GM23338 (cell line): ENCODE data around the gene SH3BP2. TPM values are rescaled to one million over a fixed set of nuclear protein-coding genes. Genes with fewer than 3 reads are reported as not detected.

Experiments
- ATAC-seq: fragments of 200-7000 bp; cut with Tn5 transposase; 3 replicates; pipeline ENCODE4 v1.9.1; 2020
- DNase-seq: peaks from one replicate; pipeline ENCODE4 v3.0.0-alpha.2; 2015; ENCODE audit warnings: low spot score
- H2AFZ ChIP-seq: fragments of 200-600 bp; sonication (generic); 2 replicates; pipeline ENCODE4 v1.8.0; 2016; ENCODE audit warnings: antibody characterized with exemption, mild to moderate bottlenecking, moderate library complexity
- H3F3A ChIP-seq: fragments of 200-600 bp; sonication (generic); replicated peaks from 2 replicates; pipeline ENCODE4 v1.8.0; 2017; ENCODE audit warnings: antibody characterized with exemption, mixed run types, low read depth
- H3K27ac ChIP-seq: fragments of 200-600 bp; sonication (generic); 2 replicates; pipeline ENCODE4 v1.6.1; 2016; ENCODE audit warnings: low read depth
- H3K27me3 ChIP-seq: fragments of 200-600 bp; sonication (generic); 2 replicates; pipeline ENCODE4 v1.8.0; 2016; ENCODE audit warnings: mild to moderate bottlenecking, mixed run types, moderate library complexity; ENCODE audit not compliant: insufficient read depth
- H3K36me3 ChIP-seq: fragments of 200-600 bp; sonication (generic); 2 replicates; pipeline ENCODE4 v1.8.0; 2016; ENCODE audit warnings: mild to moderate bottlenecking; ENCODE audit not compliant: insufficient read depth
- H3K4me1 ChIP-seq: fragments of 200-600 bp; sonication (generic); 2 replicates; pipeline ENCODE4 v1.8.0; 2016; ENCODE audit warnings: mild to moderate bottlenecking, moderate library complexity; ENCODE audit not compliant: insufficient read depth
- H3K4me2 ChIP-seq: fragments of 200-600 bp; sonication (generic); 2 replicates; pipeline ENCODE4 v1.7.1; 2017; ENCODE audit warnings: mixed run types
- H3K4me3 ChIP-seq: fragments of 200-600 bp; sonication (generic); 2 replicates; pipeline ENCODE4 v1.6.1; 2016; ENCODE audit warnings: mixed run types
- H3K79me2 ChIP-seq: fragments of 200-600 bp; sonication (generic); replicated peaks from 2 replicates; pipeline ENCODE4 v1.8.0; 2017; ENCODE audit warnings: mild to moderate bottlenecking; ENCODE audit not compliant: insufficient read depth
- H3K9me2 ChIP-seq: fragments of 200-600 bp; sonication (generic); 2 replicates; pipeline ENCODE4 v1.8.0; 2017; ENCODE audit not compliant: insufficient read depth
- H4K20me1 ChIP-seq: fragments of 200-600 bp; sonication (generic); replicated peaks from 2 replicates; pipeline ENCODE4 v1.8.0; 2017; ENCODE audit warnings: mild to moderate bottlenecking; ENCODE audit not compliant: insufficient read depth
- H3K27ac Mint-ChIP-seq: 2 replicates; pipeline ENCODE4 v1.8.0; 2020; ENCODE audit warnings: inconsistent platforms, mild to moderate bottlenecking, moderate library complexity, mixed read lengths
- H3K27me3 Mint-ChIP-seq: 3 replicates; pipeline ENCODE4 v1.8.0; 2022; ENCODE audit warnings: low read depth, mild to moderate bottlenecking, moderate library complexity, mixed read lengths, inconsistent platforms; ENCODE audit not compliant: insufficient read depth, poor library complexity
- H3K36me3 Mint-ChIP-seq: 3 replicates; pipeline ENCODE4 v1.8.0; 2021; ENCODE audit warnings: low read depth, mild to moderate bottlenecking, inconsistent platforms, moderate library complexity, mixed read lengths
- H3K4me1 Mint-ChIP-seq: 3 replicates; pipeline ENCODE4 v1.8.0; 2020; ENCODE audit warnings: mild to moderate bottlenecking, inconsistent platforms, mixed read lengths
- H3K4me3 Mint-ChIP-seq: 3 replicates; pipeline ENCODE4 v1.8.0; 2021; ENCODE audit warnings: moderate library complexity, mild to moderate bottlenecking, inconsistent platforms, mixed read lengths
- H3K9me3 Mint-ChIP-seq: 3 replicates; pipeline ENCODE4 v1.8.0; 2020; ENCODE audit warnings: moderate library complexity, mild to moderate bottlenecking, inconsistent platforms, mixed read lengths
- CREB1 ChIP-seq: fragments of 250-450 bp; sonication (Bioruptor Pico); IDR thresholded peaks from 2 replicates; pipeline ENCODE4 v1.5.0; 2020; ENCODE audit warnings: low read depth, mild to moderate bottlenecking, moderate library complexity
- ETS1 ChIP-seq: IDR thresholded peaks from 2 replicates; pipeline ENCODE4 v1.6.1; 2016; ENCODE audit warnings: antibody characterized with exemption
- EZH2 ChIP-seq: fragments of 200-600 bp; sonication (generic); IDR thresholded peaks from one replicate; pipeline ENCODE4 v1.8.0; 2017; ENCODE audit warnings: antibody characterized with exemption, mild to moderate bottlenecking, low read depth; ENCODE audit not compliant: unreplicated experiment
- EZH2phosphoT487 ChIP-seq: fragments of 200-600 bp; sonication (generic); IDR thresholded peaks from one replicate; pipeline ENCODE4 v1.8.1; 2018; ENCODE audit warnings: antibody characterized with exemption; ENCODE audit not compliant: unreplicated experiment
- JUNB ChIP-seq: IDR thresholded peaks from one replicate; pipeline ENCODE4 v1.6.1; 2016; ENCODE audit warnings: antibody characterized with exemption; ENCODE audit not compliant: unreplicated experiment
- NANOG ChIP-seq: IDR thresholded peaks from 2 replicates; pipeline ENCODE4 v1.6.1; 2016; ENCODE audit warnings: antibody characterized with exemption, borderline replicate concordance
- POLR2AphosphoS5 ChIP-seq: IDR thresholded peaks from 2 replicates; pipeline ENCODE4 v1.6.1; 2016; ENCODE audit warnings: antibody characterized with exemption, low read depth
- STAT1 ChIP-seq: IDR thresholded peaks from one replicate; pipeline ENCODE4 v1.6.1; 2016; ENCODE audit warnings: antibody characterized with exemption; ENCODE audit not compliant: unreplicated experiment
- ZNF114 ChIP-seq: fragments of 250-450 bp; sonication (Bioruptor Pico); IDR thresholded peaks from 2 replicates; pipeline ENCODE4 v1.5.0; 2020; ENCODE audit warnings: mild to moderate bottlenecking, moderate library complexity
- ZNF331 ChIP-seq: fragments of 250-450 bp; sonication (Bioruptor Pico); IDR thresholded peaks from 2 replicates; pipeline ENCODE4 v1.5.0; 2020; ENCODE audit warnings: low read depth, mild to moderate bottlenecking, moderate library complexity
- ZNF462 ChIP-seq: fragments of 250-450 bp; sonication (Bioruptor Pico); IDR thresholded peaks from 2 replicates; pipeline ENCODE4 v1.5.0; 2020; ENCODE audit warnings: mild to moderate bottlenecking, moderate library complexity
- polyA plus RNA-seq: library from polyadenylated mRNA; unstranded; fragments of >200 nt; fragmentation: Nextera tagmentation; extraction: Ambion mirVana; gene quantifications from 2 replicates; pipeline ENCODE4 v1.2.1, GENCODE V29; 2016
- total RNA-seq: library from RNA; depleted of rRNA; stranded (reverse); fragments of >200 nt; shearing (Covaris generic); gene quantifications from 2 replicates; pipeline ENCODE4 v1.2.3, GENCODE V29; 2014
- TF ChIP-seq, protein P1 (sequence below): IDR thresholded peaks from one replicate; pipeline ENCODE4 v1.6.1; 2018; ENCODE audit warnings: antibody characterized with exemption; ENCODE audit not compliant: unreplicated experiment
- TF ChIP-seq, protein P2 (sequence below), 2 experiments: fragments of 200-600 bp in 1 of 2; sonication (generic) in 1 of 2; conservative IDR thresholded peaks; 2 replicates each; pipeline versions ENCODE4 v1.5.1 to v1.6.1; 2016 to 2017; ENCODE audit warnings: antibody characterized with exemption in 2 of 2, low read depth in 2 of 2, mild to moderate bottlenecking in 2 of 2, moderate library complexity in 1 of 2

The SH3BP2 gene
- total and polyA plus RNA-seq, 2 experiments from 2014 or later, result 15.2 to 43.9 TPM

GRCh38 chr4:2790583-2791517 is 2.0 kb upstream of the SH3BP2 start:
- H3K4me1 ChIP-seq, result peaks cover 5% of the 10 kb centered on the region
- no peak for DNase-seq
- no peak overlapping the region for H3K27ac Mint-ChIP-seq
- H3K4me2 ChIP-seq, result no peak overlapping the region
- H3K4me3 Mint-ChIP-seq, result no peak overlapping the region
- H3F3A ChIP-seq, result 0 out of 2 replicates have a peak, but pooled peaks cover 5% of the 10 kb centered on the region
- no peaks in the 10 kb centered on the region for H3K79me2 ChIP-seq
- TF ChIP-seq ZNF462, result no peak
- TF ChIP-seq EZH2phosphoT487, result no peak
- no peak for TF ChIP-seq ZNF331 (CRISPR knock-in tag)
- TF ChIP-seq ETS1, result no peak
- no peak for TF ChIP-seq STAT1
- TF ChIP-seq, protein P1, sequence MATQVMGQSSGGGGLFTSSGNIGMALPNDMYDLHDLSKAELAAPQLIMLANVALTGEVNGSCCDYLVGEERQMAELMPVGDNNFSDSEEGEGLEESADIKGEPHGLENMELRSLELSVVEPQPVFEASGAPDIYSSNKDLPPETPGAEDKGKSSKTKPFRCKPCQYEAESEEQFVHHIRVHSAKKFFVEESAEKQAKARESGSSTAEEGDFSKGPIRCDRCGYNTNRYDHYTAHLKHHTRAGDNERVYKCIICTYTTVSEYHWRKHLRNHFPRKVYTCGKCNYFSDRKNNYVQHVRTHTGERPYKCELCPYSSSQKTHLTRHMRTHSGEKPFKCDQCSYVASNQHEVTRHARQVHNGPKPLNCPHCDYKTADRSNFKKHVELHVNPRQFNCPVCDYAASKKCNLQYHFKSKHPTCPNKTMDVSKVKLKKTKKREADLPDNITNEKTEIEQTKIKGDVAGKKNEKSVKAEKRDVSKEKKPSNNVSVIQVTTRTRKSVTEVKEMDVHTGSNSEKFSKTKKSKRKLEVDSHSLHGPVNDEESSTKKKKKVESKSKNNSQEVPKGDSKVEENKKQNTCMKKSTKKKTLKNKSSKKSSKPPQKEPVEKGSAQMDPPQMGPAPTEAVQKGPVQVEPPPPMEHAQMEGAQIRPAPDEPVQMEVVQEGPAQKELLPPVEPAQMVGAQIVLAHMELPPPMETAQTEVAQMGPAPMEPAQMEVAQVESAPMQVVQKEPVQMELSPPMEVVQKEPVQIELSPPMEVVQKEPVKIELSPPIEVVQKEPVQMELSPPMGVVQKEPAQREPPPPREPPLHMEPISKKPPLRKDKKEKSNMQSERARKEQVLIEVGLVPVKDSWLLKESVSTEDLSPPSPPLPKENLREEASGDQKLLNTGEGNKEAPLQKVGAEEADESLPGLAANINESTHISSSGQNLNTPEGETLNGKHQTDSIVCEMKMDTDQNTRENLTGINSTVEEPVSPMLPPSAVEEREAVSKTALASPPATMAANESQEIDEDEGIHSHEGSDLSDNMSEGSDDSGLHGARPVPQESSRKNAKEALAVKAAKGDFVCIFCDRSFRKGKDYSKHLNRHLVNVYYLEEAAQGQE, result no peak
- no peak for TF ChIP-seq NANOG
- TF ChIP-seq, protein P2, sequence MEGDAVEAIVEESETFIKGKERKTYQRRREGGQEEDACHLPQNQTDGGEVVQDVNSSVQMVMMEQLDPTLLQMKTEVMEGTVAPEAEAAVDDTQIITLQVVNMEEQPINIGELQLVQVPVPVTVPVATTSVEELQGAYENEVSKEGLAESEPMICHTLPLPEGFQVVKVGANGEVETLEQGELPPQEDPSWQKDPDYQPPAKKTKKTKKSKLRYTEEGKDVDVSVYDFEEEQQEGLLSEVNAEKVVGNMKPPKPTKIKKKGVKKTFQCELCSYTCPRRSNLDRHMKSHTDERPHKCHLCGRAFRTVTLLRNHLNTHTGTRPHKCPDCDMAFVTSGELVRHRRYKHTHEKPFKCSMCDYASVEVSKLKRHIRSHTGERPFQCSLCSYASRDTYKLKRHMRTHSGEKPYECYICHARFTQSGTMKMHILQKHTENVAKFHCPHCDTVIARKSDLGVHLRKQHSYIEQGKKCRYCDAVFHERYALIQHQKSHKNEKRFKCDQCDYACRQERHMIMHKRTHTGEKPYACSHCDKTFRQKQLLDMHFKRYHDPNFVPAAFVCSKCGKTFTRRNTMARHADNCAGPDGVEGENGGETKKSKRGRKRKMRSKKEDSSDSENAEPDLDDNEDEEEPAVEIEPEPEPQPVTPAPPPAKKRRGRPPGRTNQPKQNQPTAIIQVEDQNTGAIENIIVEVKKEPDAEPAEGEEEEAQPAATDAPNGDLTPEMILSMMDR (conservative IDR thresholded peaks at IDR 0.05; ENCODE audit: low read depth in 2 of 2), result no peak
- TF ChIP-seq POLR2AphosphoS5, result no peak
- TF ChIP-seq CREB1, result no peak
- TF ChIP-seq ZNF114 (CRISPR knock-in tag), result no peak
- TF ChIP-seq EZH2, result no peak
- no peak for TF ChIP-seq JUNB
- no peak for ATAC-seq
- H3K27me3 ChIP-seq, result peaks cover 16% of the 10 kb centered on the region
- H3K27ac ChIP-seq, result no peak overlapping the region
- no peaks in the 10 kb centered on the region for H4K20me1 ChIP-seq
- no peaks in the 10 kb centered on the region for H3K9me2 ChIP-seq
- H2AFZ ChIP-seq, result no peak overlapping the region
- H3K36me3 ChIP-seq, result no peaks in the 10 kb centered on the region
- no peaks in the 10 kb centered on the region; the same call in 2 of the 3 replicates for H3K9me3 Mint-ChIP-seq
- peaks cover 26% of the 10 kb centered on the region for H3K27me3 Mint-ChIP-seq
- no peak overlapping the region for H3K4me3 ChIP-seq
- H3K36me3 Mint-ChIP-seq, result no peaks in the 10 kb centered on the region
- H3K4me1 Mint-ChIP-seq, result peaks cover 29% of the 10 kb centered on the region
